NCI-H345 treated with DMSO at 0.1 percent for 48 hours (cell line): ENCODE results near the gene TMIE.

Source experiments
- DNase-seq: peaks from one replicate; lab custom pipeline; 2025; ENCODE audit not compliant: unreplicated experiment; lab: John Stamatoyannopoulos, UW

The TMIE gene

GRCh38 chr3:46708401-46709156 lies 7.4 kb downstream of the TMIE start:
- no peak for DNase-seq

- DNase-seq = no peak
These were observed 8.0 kb downstream of the TMIE start for GRCh38 chr3:46709157-46709654.

DNA sequence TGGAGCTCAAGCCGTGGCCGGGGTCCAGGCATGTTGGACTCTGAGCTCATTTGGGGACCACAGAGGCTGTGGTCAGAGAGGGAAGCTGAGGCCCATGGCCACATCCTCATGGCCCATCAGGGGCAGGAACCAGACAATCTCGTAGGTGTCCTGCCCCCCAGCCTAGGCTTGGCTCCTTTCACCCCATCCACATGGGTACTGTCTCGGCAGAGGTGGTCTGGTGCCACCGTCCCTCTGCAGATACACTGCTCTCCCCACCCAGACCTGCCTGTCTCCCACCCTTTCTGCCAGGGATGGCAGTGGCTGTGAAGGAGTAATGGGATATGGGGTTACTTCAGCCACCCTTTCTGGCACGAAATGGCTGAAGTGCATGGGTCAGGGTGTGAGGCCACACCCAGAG lies 8.5 kb downstream of the TMIE start:
- no peak for DNase-seq

DNA sequence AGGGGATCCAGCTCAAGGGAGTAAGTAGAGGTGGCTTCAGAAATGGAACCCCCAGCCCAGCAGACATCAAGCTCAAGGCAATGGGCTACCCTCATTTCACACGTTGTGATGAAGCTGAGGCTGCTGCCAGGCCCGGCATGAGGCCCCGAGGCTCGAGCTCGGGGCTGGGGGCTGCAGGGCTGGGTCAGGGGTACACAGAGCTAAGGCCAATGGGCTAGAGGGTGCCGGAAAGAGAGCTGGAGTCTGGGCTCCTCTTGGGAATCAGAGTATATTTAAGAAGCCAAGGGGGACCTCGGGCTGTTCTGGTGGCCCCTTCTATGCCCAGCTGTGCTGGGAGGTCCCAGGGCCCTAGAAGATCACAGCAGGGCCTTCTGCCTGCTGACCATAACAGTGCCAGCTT lies 9.0 kb downstream of the TMIE start:
- no peak for DNase-seq

- no peak for DNase-seq
These were observed 9.6 kb downstream of the TMIE start for GRCh38 chr3:46710671-46711295.

DNA sequence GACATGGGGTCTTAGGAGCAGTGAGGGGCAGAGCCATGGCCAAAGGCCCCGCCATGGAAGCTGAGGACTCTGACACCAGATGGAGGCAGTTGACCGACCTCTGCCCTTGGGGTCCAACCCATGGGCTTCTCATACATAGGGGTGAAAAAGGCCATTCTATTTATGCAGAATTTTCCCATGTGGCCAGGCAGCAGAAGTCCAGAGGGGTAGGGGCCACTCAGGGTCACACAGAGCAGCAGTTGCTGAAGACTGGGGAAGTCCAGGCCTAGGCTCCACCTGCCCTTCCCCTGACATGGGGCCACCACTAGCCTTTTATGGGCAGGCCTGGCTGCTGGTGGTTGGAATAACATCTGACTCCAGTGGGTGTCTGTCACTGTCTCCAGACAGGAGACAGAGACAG lies 10.1 kb downstream of the TMIE start:
- no peak for DNase-seq

- no peak for DNase-seq
These were observed 10.6 kb downstream of the TMIE start for GRCh38 chr3:46711760-46712159.

DNA sequence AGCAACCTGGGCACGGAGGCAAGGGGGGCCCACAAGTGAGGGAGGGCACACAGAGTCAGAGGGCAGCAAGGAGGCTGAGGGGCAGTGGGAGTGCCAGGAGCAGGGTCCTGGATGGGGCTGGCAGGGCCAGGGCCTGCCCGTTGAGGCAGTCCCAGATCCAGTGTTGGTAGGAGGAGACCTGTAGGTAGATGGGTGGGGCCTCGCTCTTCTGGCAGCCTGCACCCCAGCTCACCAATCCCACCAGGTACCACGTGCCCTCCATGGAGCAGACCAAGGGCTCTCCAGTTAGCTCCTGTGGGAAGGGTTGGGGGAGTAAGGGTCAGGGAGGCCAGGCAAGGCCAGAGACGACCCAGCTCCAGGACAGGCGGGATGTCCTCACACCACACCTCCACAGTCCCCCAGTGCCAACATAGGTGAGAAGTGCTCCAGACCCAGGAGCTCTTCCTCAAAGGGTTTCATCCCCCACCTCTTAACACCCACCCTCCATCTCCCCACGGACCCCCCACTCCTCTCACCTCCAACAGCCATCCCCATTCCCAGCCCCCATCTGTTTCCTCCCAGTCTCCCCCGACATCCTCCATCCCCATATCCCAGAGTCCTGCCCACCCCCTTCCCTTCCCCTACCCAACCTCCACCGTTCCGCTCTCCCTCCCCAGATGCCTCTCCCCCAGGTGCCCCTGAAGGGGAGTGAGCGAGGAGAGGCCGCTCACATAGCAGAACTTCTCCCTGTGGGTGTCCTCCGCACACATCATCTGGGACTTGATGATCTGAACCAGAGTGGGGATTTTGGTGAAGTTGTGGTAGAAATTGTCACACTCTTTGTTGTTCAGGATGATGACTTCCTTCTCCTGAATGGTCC lies 11.2 kb downstream of the TMIE start:
- DNase-seq = no peak

GRCh38 chr3:46713050-46713897 lies 12.1 kb downstream of the TMIE start:
- DNase-seq = no peak

- DNase-seq = no peak
These were observed 12.8 kb downstream of the TMIE start for GRCh38 chr3:46713898-46714552.

GRCh38 chr3:46714728-46715506 lies 13.7 kb downstream of the TMIE start:
- DNase-seq = no peak

- no peak for DNase-seq
These were observed 14.4 kb downstream of the TMIE start for GRCh38 chr3:46715507-46716175.

DNA sequence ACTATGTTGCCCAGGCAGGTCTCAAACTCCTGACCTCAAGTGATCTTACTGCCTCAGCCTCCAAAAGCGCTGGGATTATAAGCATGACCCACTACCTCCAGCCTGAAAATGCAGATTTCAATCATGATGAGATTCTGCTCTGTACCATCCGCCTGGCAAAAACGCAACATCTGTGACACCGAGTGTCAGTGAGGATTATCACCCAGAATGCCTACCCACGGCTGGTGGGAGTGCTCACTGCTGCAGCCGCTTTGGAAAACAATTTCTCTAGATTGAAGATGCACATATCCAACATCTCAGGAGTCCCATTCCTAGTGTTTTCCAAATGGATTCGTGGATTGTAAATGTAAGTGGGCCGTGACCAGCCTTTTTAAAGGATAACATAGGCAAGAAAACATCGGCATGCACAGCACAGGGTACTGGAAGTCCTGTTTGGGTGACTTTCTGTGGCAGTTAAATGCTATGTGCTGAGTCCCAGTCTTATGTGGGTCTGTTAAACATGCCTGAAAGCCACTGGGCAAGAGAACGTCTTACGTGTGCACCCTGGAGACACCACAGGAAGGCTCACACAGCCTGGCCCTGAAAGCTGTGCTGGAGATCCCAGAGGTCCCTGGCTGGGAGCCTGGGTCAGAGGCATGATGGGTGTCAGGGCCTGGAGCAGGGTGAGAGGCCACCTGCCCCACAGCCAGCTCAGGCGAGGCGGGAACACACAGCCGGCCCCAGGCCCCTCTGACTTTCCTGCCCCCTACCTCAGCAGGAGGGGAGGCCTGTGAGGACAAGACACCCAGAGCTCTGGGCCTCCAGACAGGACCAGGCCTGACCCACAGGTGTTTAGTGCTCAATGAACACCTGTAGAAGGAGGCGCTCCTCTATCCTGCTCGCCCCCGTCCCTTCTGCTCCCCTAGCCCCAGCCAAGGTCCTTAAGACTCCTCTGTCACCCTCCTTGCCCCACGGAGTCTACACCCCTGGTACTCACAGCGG lies 15.6 kb downstream of the TMIE start:
- DNase-seq = no peak

DNA sequence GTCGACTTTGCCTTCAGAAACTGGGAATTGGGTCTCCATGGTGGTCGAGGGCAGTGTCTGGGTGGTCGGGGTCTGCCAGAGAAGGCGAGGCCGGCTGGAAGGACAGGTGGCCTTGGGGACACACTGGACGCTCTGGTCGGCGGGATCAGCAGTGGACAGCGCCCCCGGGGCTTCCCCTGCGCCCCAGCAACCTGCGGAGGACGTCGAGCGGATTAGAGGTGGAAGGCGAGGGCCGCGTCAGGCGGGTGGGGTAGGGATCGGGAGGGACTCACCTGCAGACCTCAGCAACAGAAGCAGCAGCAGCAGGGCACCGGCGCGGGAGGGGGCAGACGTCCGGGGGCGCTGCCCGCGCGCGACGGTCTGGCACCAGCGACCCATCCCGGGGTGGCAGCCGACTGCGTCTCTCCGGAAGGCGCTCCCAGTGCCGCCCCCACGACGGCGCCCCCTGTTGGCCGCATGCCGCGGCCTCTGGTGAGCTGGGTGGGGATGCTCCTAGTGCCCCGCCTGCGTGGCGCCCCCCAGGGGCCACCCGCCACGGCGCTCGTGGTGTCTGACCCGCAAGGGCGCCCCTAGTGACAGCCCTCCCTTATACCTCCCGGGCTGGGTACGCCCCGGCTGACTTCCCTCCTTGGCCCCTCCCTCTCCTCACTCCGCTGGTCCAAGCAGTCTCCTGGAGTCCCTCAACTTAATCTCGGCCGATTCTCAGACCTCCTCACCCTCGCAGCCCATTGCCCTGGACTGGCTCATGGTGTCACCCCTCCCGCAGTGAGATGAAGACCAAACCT lies 16.4 kb downstream of the TMIE start, which contains the start of gene PRSS50:
TSS of gene PRSS50 (minus strand) at position 423 of the 785 bp plus-strand sequence. CDS start at position 378, 45 bp downstream.
- DNase-seq = no peak

GRCh38 chr3:46719044-46719565 lies 17.9 kb downstream of the TMIE start:
- DNase-seq = no peak

- no peak for DNase-seq
These were observed 18.6 kb downstream of the TMIE start for GRCh38 chr3:46719735-46720271.
